GM18909 (cell line): ENCODE results near the gene BTBD8.

ENCODE experiments used
- ATAC-seq: cut with Tn5 transposase; IDR thresholded peaks from one replicate; pipeline ENCODE4 v1.9.1; 2021; ENCODE audit warnings: mild to moderate bottlenecking; ENCODE audit not compliant: unreplicated experiment, poor library complexity

Gene BTBD8

GRCh38 chr1:92186081-92186480 lies 105.9 kb downstream of the BTBD8 start:
- no peak for ATAC-seq

DNA sequence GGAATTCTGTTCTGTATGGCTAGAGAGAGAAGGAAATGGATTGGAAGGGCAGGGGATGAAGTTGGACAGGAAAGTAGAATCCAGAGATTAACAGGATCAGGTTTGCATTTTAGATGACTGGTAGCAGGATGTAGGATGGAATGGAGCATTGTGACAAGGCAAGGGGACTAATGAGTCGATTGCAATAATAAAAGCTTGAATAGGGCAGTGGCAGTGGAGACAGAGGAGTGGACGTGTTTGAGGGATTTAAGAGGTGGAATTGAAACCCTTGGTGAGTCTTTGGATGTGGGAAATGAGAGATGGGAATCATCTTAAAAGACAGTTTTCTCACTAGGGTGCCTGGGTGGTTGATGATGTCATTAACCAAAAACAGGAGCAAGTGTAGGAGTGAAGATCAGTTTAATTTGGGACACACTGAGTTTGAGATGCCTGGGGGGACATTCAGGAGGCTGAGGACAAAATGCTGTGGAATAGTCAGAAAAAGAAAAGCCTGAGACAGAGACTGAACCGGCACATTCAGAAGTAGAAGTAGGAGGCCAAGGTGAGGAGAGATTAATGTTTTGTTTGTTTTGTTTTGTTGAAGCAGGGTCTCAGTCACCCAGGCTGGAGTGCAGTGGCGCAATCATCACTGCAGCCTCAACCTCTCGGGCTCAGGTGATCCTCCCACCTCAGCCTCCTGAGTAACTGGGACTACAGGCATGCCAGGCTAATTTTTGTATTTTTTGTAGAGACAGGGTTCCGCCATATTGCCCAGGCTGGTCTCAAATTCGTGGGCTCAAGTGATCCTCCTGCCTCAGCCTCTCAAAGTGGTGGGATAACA lies 108.5 kb downstream of the BTBD8 start:
- no peak for ATAC-seq

DNA sequence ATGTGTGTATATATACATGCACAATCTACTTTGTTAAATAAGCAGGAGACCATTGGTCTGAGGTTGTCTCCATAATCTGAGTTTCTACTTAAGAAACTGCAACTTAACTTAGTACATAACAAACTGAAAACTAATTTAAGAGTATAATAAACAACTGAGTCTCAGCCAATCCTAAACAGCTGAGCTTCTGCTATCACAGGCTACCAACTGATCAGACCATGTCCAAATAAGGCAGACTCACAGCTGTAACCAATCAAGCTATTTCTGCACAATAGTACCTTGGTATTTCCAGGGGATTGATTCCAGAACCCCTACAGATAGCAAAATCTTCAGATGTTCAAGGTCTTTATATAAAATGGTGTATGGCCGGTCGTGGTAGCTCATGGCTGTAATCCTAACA lies 111.6 kb downstream of the BTBD8 start:
- ATAC-seq = no peak

GRCh38 chr1:92192246-92192645 lies 112.1 kb downstream of the BTBD8 start:
- no peak for ATAC-seq

DNA sequence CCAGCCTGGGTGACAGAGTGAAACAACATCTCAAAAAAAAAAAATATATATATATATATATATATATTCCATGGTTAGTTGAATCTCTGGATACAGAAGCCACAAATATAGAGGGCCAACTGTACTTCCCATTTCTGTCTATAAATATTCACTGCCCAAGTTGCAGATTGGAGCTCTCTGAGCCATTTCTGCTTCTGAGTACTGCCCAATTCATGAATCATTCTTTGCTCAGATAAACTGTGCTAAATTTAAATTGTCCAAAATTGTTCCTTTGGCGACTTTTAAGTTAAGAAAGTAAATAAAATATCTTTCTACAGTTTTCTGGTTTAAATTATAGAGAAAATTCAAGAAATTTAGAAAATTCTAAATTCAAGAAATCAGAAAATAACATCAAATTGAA lies 114.4 kb downstream of the BTBD8 start:
- ATAC-seq = no peak

DNA sequence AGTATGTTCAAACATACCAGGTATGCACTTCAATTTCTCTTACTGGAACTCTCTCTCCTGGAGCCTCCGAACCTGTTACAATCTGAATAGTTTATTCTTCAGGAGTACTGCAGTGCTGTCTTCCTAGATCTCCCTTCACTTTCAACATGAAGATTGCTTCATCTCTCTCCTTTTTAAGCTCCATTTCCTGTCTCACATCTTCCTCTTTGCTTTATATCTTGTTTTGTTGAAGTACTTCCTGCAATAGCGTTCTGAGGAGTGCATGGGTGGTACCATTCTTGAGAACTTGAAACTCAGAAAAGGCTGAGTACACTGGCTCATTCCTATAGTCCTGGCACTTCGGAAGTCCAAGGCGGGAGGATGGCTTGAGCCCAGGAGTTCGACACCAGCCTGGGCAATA lies 121.8 kb downstream of the BTBD8 start:
- no peak for ATAC-seq

DNA sequence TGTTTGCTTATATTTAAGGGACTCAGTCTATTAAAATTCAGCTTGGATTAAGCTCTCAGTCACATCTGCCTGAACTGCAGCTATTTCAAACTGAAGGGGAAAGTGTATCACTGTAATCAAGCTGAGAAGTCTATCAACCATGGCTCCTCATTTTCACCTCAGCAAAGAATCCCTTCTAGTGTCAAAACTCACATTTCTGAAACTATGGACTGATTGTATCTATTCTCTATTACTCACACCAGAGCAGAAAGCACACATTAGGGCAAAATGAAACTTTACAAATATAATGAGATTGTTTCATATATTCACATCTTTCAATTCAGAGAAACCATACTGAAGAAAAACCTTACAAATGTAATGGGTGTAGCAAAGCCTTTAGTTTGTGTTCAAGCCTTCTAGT lies 123.0 kb downstream of the BTBD8 start:
- no peak for ATAC-seq

DNA sequence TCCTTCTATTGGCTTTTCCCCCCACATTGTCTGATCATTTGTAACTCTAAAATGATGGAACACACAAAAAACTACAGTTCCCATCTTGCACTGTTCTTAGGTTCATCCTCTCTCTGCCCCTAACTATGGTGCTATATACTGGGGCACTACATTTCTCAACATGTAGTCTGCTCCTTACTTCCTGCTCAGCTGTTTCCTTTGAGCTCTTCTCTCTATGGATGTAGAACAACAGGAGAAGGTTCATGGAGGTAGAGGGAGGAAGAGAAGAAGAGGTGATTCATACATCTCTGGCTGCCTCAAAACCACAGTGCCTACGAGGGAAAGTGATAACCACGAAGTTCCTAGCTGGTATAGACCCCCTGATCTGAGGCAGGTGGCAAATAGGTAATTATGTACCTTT lies 130.6 kb downstream of the BTBD8 start:
- ATAC-seq = no peak

- ATAC-seq = no peak
Observed at GRCh38 chr1:92211166-92211565, 131.0 kb downstream of the BTBD8 start.

DNA sequence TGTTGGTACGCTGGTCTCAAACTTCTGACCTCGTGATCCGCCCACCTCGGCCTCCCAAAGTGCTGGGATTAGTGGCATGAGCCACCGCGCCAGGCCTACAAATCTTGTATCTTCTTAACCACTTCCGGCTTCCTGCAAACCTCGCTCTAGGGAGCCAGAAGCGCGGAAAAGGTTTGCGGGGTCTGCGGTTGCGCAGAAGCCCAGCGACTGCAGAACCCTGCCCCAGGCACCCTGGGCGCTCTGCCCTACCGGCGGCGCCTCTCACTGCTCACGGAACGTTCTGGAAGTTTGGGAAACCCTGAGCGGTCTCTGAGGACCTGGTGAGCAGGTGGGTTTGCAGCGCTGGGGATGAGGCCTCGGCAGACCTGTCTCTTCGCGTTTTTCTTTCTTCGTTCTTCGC lies 137.6 kb downstream of the BTBD8 start, which contains the start of gene C1orf146:
Gene C1orf146 (plus strand): TSS at position 195 of the 400 bp plus-strand sequence. CDS start 13,506 bp downstream, outside the sequence.
- ATAC-seq = no peak

GRCh38 chr1:92218559-92218958 lies 138.4 kb downstream of the BTBD8 start:
- ATAC-seq = no peak

GRCh38 chr1:92219028-92219427 lies 138.9 kb downstream of the BTBD8 start:
- no peak for ATAC-seq

GRCh38 chr1:92228401-92228800 lies 148.3 kb downstream of the BTBD8 start:
- ATAC-seq = no peak

- ATAC-seq = no peak
Observed at GRCh38 chr1:92230736-92231135, 150.6 kb downstream of the BTBD8 start.
